ENCODE data around the gene CDK5. TPM values are rescaled to one million over a fixed set of nuclear protein-coding genes. Genes with fewer than 3 reads are reported as not detected.
A peak's percentile ranks its signal among the peaks of the same experiment; 100 is the strongest.

The CDK5 gene
- total and polyA plus RNA-seq, 2 experiments from 2014 or later = 17.8 to 56.8 TPM

GRCh38 chr7:151082141-151083070 is 24.7 kb upstream of the CDK5 start:
- Histone ChIP-seq H3K27ac (no peak overlapping the region), H3K27me3 (no peaks in the 10 kb centered on the region), H3K4me3 (peak overlapping the region; percentile 78), H3K4me1 (ENCODE audit: low read depth) (peaks cover 23% of the 10 kb centered on the region), H3K36me3 (no peaks in the 10 kb centered on the region), H3K9me3 (ENCODE audit: low read depth) (no peaks in the 10 kb centered on the region)
- TF ChIP-seq CTCF (IDR thresholded peaks at IDR 0.05; ENCODE audit: low read depth, low read length) = no peak
- no peak for DNase-seq (ENCODE audit: low read depth in 1 of 2, low spot score in 1 of 2)

- peak in 1 of 2 donors; percentile 43 for DNase-seq (ENCODE audit: low read depth in 1 of 2, low spot score in 1 of 2)
- Histone ChIP-seq H3K27ac (peak overlapping the region; percentile 93), H3K36me3 (no peaks in the 10 kb centered on the region), H3K4me3 (peak overlapping the region; percentile 7), H3K27me3 (no peaks in the 10 kb centered on the region), H3K4me1 (ENCODE audit: low read depth) (peaks cover 23% of the 10 kb centered on the region), H3K9me3 (ENCODE audit: low read depth) (no peaks in the 10 kb centered on the region)
- no peak for TF ChIP-seq CTCF (IDR thresholded peaks at IDR 0.05; ENCODE audit: low read depth, low read length)
Observed at GRCh38 chr7:151081170-151082101, 23.7 kb upstream of the CDK5 start.

GRCh38 chr7:151080522-151081169 is 22.9 kb upstream of the CDK5 start, which contains the start of gene FASTK:
TSS of gene FASTK (minus strand) at chr7:151080809. CDS start at chr7:151080766, 43 bp downstream.
- TF ChIP-seq CTCF (IDR thresholded peaks at IDR 0.05; ENCODE audit: low read depth, low read length) = no peak
- Histone ChIP-seq H3K4me1 (ENCODE audit: low read depth) (peaks cover 23% of the 10 kb centered on the region), H3K27me3 (no peaks in the 10 kb centered on the region), H3K36me3 (no peaks in the 10 kb centered on the region), H3K27ac (peak within 1 kb of the TSS; percentile 93), H3K9me3 (ENCODE audit: low read depth) (no peaks in the 10 kb centered on the region), H3K4me3 (peak within 1 kb of the TSS; percentile 93)
- DNase-seq (ENCODE audit: low read depth in 1 of 2, low spot score in 1 of 2) = peak; percentile 91 to 96

- DNase-seq (ENCODE audit: low read depth in 1 of 2, low spot score in 1 of 2) = peak; percentile 21 to 46
- H3K4me3 ChIP-seq = peak overlapping the region; percentile 93
- TF ChIP-seq CTCF (IDR thresholded peaks at IDR 0.05; ENCODE audit: low read depth, low read length) = no peak
- no peaks in the 10 kb centered on the region for H3K27me3 ChIP-seq
- peaks cover 4% of the 10 kb centered on the region for H3K36me3 ChIP-seq
- H3K4me1 ChIP-seq (ENCODE audit: low read depth) = peaks cover 19% of the 10 kb centered on the region
- no peaks in the 10 kb centered on the region for H3K9me3 ChIP-seq (ENCODE audit: low read depth)
- peak overlapping the region; percentile 93 for H3K27ac ChIP-seq
Observed at GRCh38 chr7:151080067-151080521, 22.4 kb upstream of the CDK5 start.
